ENCODE data around the gene ARAP3.

GRCh38 chr5:141672071-141672840 lies 9.8 kb downstream of the ARAP3 start:
- TF ChIP-seq GATA2 (IDR thresholded peaks at IDR 0.05; ENCODE audit: low read depth, low read length) (no peak), GATA3 (IDR thresholded peaks at IDR 0.05; ENCODE audit: low read depth, low read length) (no peak)

Measured in SH-SY5Y (cell line).